Left lung (tissue), 10 donors: Measurements from ENCODE around the gene STS. TPM values are rescaled to one million over a fixed set of nuclear protein-coding genes. Genes with fewer than 3 reads are reported as not detected.

Experiments
- ATAC-seq: fragments of 200-7000 bp; cut with Tn5 transposase; one replicate; pipeline ENCODE4 v1.9.1; 2020; ENCODE audit warnings: moderate library complexity
- DNase-seq, 4 donors: peaks; one replicate each; pipeline ENCODE4 v3.0.0-alpha.2; 2013 to 2020
- H3K27ac ChIP-seq, 2 donors: fragments of 200-600 bp; sonication (generic) in 1 of 2; one replicate each; pipeline versions ENCODE4 v1.5.0 to v1.8.0; 2020 to 2021
- H3K27me3 ChIP-seq, 2 donors: fragments of 200-600 bp; sonication (generic) in 1 of 2; one replicate each; pipeline versions ENCODE4 v1.5.0 to v1.8.0; 2020 to 2021
- H3K36me3 ChIP-seq, 2 donors: fragments of 200-600 bp; sonication (generic) in 1 of 2; one replicate each; pipeline versions ENCODE4 v1.5.0 to v1.8.0; 2020 to 2021
- H3K4me1 ChIP-seq, 2 donors: fragments of 200-600 bp; one replicate each; pipeline ENCODE4 v1.8.0; 2021
- H3K4me3 ChIP-seq, 2 donors: fragments of 200-600 bp; sonication (generic) in 1 of 2; one replicate each; pipeline versions ENCODE4 v1.5.0 to v1.8.0; 2020 to 2021; ENCODE audit warnings: mild to moderate bottlenecking in 1 of 2
- H3K9me3 ChIP-seq, 2 donors: fragments of 200-600 bp; sonication (generic) in 1 of 2; one replicate each; pipeline versions ENCODE4 v1.5.0 to v1.8.0; 2020 to 2021
- intact Hi-C, 2 donors: fragments of 100-400 bp; cut with DNase I; formaldehyde crosslinking; loops; one replicate each; pipeline versions ENCODE4 v1.11.2 to v1.14.2; 2022
- polyA plus RNA-seq, 6 donors: library from polyadenylated mRNA; unstranded; fragments of 120-200 nt; gene quantifications; one replicate each; pipeline ENCODE4 v1.2.1, GENCODE V29; 2013; ENCODE audit not compliant: insufficient read length in 6 of 6
- total RNA-seq, 2 donors: library from RNA; stranded (reverse); fragmentation: NEBNext Ultra II Directional; extraction: Animal tissue kit (Norgen Biotek cat#: 25700); gene quantifications; one replicate each; pipeline ENCODE4 v1.2.1, GENCODE V29; 2021
- TF ChIP-seq, protein P1 (sequence below), 2 donors: fragments of 200-600 bp; sonication (generic) in 1 of 2; IDR thresholded peaks; one replicate each; pipeline versions ENCODE4 v1.5.0 to v1.8.0; 2021; ENCODE audit warnings: antibody characterized with exemption in 2 of 2
- donor health status: DM: no; HTN: yes; CAD: no.
- donor health status: DM: no; HTN: no; CAD: no.

Gene STS
- total and polyA plus RNA-seq, 8 donors, result 4.9 to 33.8 (median 6.2) TPM

GRCh38 chrX:7153231-7153630 is 5.7 kb downstream of the STS start:
- no peaks in the 10 kb centered on the region for H3K27me3 ChIP-seq
- intact Hi-C loops, result no loop called here
- H3K36me3 ChIP-seq, result no peaks in the 10 kb centered on the region
- no peak overlapping the region for H3K4me3 ChIP-seq
- H3K9me3 ChIP-seq, result no peaks in the 10 kb centered on the region
- TF ChIP-seq, protein P1, sequence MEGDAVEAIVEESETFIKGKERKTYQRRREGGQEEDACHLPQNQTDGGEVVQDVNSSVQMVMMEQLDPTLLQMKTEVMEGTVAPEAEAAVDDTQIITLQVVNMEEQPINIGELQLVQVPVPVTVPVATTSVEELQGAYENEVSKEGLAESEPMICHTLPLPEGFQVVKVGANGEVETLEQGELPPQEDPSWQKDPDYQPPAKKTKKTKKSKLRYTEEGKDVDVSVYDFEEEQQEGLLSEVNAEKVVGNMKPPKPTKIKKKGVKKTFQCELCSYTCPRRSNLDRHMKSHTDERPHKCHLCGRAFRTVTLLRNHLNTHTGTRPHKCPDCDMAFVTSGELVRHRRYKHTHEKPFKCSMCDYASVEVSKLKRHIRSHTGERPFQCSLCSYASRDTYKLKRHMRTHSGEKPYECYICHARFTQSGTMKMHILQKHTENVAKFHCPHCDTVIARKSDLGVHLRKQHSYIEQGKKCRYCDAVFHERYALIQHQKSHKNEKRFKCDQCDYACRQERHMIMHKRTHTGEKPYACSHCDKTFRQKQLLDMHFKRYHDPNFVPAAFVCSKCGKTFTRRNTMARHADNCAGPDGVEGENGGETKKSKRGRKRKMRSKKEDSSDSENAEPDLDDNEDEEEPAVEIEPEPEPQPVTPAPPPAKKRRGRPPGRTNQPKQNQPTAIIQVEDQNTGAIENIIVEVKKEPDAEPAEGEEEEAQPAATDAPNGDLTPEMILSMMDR (IDR thresholded peaks at IDR 0.05), result no peak
- DNase-seq (no peak), ATAC-seq (no peak)
- H3K27ac ChIP-seq, result no peak overlapping the region
- no peaks in the 10 kb centered on the region for H3K4me1 ChIP-seq

GRCh38 chrX:7154041-7154597 is 6.6 kb downstream of the STS start:
- ATAC-seq, result no peak
- H3K9me3 ChIP-seq, result no peaks in the 10 kb centered on the region
- H3K27ac ChIP-seq, result no peak overlapping the region
- no peak for DNase-seq
- no peaks in the 10 kb centered on the region for H3K36me3 ChIP-seq
- no peaks in the 10 kb centered on the region for H3K27me3 ChIP-seq
- no peak overlapping the region for H3K4me3 ChIP-seq
- TF ChIP-seq, protein P1 (IDR thresholded peaks at IDR 0.05), result no peak
- H3K4me1 ChIP-seq, result no peaks in the 10 kb centered on the region
- intact Hi-C loops, result no loop called here

DNA sequence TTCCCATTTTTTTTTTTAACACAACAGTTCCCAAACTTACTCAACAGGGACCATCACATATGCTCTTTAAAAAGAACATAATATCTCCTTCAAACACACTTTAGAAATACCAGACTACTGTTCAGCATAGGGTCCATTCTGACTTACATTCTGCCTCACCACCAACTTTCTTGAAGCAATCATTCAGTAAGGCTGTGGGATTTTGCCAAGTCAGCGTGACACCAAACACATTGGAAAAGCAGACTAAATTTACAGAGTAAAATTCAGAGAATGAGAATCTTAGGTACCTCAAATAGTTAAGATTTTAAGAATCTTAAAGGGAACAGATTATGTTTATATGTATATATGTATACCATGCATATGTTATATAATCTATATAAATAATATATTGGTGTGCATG is 7.7 kb downstream of the STS start:
- Histone ChIP-seq H3K9me3 (no peaks in the 10 kb centered on the region), H3K36me3 (no peaks in the 10 kb centered on the region), H3K27ac (no peak overlapping the region), H3K4me3 (no peak overlapping the region), H3K27me3 (no peaks in the 10 kb centered on the region), H3K4me1 (no peaks in the 10 kb centered on the region)
- DNase-seq (no peak), ATAC-seq (no peak)
- intact Hi-C loops, result no loop called here
- TF ChIP-seq, protein P1 (IDR thresholded peaks at IDR 0.05), result no peak

- H3K4me3 ChIP-seq, result no peak overlapping the region
- DNase-seq, result no peak
- no peaks in the 10 kb centered on the region for H3K9me3 ChIP-seq
- no peak for ATAC-seq
- no peak overlapping the region for H3K27ac ChIP-seq
- TF ChIP-seq, protein P1 (IDR thresholded peaks at IDR 0.05), result no peak
- no peaks in the 10 kb centered on the region for H3K4me1 ChIP-seq
- H3K36me3 ChIP-seq, result no peaks in the 10 kb centered on the region
- intact Hi-C loops, result no loop called here
- H3K27me3 ChIP-seq, result no peaks in the 10 kb centered on the region
Measured at GRCh38 chrX:7156879-7157278, 9.4 kb downstream of the STS start.

DNA sequence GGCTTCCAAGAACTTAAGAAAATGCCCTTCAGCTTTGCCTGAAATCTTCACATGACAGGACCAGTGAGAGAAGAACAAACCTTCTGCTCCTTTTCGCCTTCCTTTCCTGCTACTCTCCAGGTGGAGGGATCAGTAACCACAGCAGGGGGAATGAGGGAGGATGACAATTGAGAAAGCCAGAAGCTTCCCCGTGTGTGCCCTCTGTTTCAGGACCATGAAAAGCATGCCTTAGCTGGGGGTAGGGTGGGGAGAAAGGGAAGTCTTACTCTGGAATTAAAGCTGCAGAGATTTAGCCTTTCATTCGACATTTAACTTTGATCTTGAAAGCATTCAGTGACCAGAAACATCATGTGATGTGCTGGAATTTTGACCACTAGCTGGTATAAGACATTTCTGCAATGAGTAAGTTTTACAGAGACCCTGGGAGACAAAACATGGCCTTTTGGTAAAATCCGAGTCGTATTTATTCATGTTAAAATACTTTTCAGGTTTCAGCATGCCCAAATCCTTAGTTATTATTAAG is 11.0 kb downstream of the STS start:
- Histone ChIP-seq H3K4me1 (no peaks in the 10 kb centered on the region), H3K4me3 (no peak overlapping the region), H3K9me3 (no peaks in the 10 kb centered on the region), H3K27ac (peak overlapping the region in 1 of 2 donors; percentile 18), H3K27me3 (no peaks in the 10 kb centered on the region), H3K36me3 (no peaks in the 10 kb centered on the region)
- TF ChIP-seq, protein P1 (IDR thresholded peaks at IDR 0.05), result no peak
- ATAC-seq (no peak), DNase-seq (no peak)
- intact Hi-C loops, result no loop called here
